HG03095 (cell line): Measurements from ENCODE around the gene BAG5.
A peak's percentile ranks its signal among the peaks of the same experiment; 100 is the strongest.
"Not testable (repeated sequence)": the region's sequence is repeated elsewhere in the genome, so short reads cannot be mapped to it uniquely, and the experiment has no call there.

Experiments
- ATAC-seq: cut with Tn5 transposase; IDR thresholded peaks from one replicate; pipeline ENCODE4 v1.9.1; 2021; ENCODE audit warnings: moderate library complexity; ENCODE audit not compliant: unreplicated experiment

BAG5 gene

GRCh38 chr14:103562429-103563225, at the start of gene BAG5, which contains the start of gene COA8:
Gene BAG5, minus strand, starts transcription at chr14:103562657. Its CDS starts 1,493 bp downstream, at chr14:103561164.
Gene COA8, plus strand, starts transcription at chr14:103562960. Its CDS starts 42 bp downstream, at chr14:103563002.
- peak; percentile 65 for ATAC-seq

GRCh38 chr14:103611215-103611614, 48.8 kb upstream of the BAG5 start:
- ATAC-seq: no peak

GRCh38 chr14:103609081-103609480, 46.6 kb upstream of the BAG5 start:
- not testable (repeated sequence) for ATAC-seq

GRCh38 chr14:103607822-103608221, 45.4 kb upstream of the BAG5 start:
- ATAC-seq: no peak

- ATAC-seq: peak; percentile 77
These were observed 44.7 kb upstream of the BAG5 start for GRCh38 chr14:103606963-103607668.

GRCh38 chr14:103604620-103605019, 42.2 kb upstream of the BAG5 start:
- ATAC-seq: no peak

- ATAC-seq: no peak
These were observed 38.0 kb upstream of the BAG5 start for GRCh38 chr14:103600503-103600902.

- no peak for ATAC-seq
These were observed 35.3 kb upstream of the BAG5 start for GRCh38 chr14:103597623-103598377.

GRCh38 chr14:103594265-103594664, 31.8 kb upstream of the BAG5 start:
- ATAC-seq: no peak

GRCh38 chr14:103593577-103593976, 31.1 kb upstream of the BAG5 start:
- ATAC-seq: peak; percentile 96

GRCh38 chr14:103584326-103584915, 22.0 kb upstream of the BAG5 start:
- no peak for ATAC-seq

- ATAC-seq: no peak
These were observed 19.7 kb upstream of the BAG5 start for GRCh38 chr14:103581954-103582703.

- ATAC-seq: no peak
These were observed 18.7 kb upstream of the BAG5 start for GRCh38 chr14:103581206-103581605.

- no peak for ATAC-seq
These were observed 16.1 kb upstream of the BAG5 start for GRCh38 chr14:103578401-103579075.

GRCh38 chr14:103576371-103577024, 14.0 kb upstream of the BAG5 start:
- ATAC-seq: no peak

- no peak for ATAC-seq
These were observed 12.3 kb upstream of the BAG5 start for GRCh38 chr14:103574707-103575285.

GRCh38 chr14:103574104-103574503, 11.6 kb upstream of the BAG5 start:
- no peak for ATAC-seq

GRCh38 chr14:103569408-103569807, 7.0 kb upstream of the BAG5 start:
- no peak for ATAC-seq

GRCh38 chr14:103568952-103569351, 6.5 kb upstream of the BAG5 start:
- ATAC-seq: no peak
